HK-2 (cell line): ENCODE results near the gene ZCCHC9.
"Not testable (repeated sequence)": the region's sequence is repeated elsewhere in the genome, so short reads cannot be mapped to it uniquely, and the experiment has no call there.

Source experiments
- DNase-seq: peaks from one replicate; pipeline ENCODE4 v3.0.0-alpha.2; 2018; ENCODE audit not compliant: unreplicated experiment

The ZCCHC9 gene

DNA sequence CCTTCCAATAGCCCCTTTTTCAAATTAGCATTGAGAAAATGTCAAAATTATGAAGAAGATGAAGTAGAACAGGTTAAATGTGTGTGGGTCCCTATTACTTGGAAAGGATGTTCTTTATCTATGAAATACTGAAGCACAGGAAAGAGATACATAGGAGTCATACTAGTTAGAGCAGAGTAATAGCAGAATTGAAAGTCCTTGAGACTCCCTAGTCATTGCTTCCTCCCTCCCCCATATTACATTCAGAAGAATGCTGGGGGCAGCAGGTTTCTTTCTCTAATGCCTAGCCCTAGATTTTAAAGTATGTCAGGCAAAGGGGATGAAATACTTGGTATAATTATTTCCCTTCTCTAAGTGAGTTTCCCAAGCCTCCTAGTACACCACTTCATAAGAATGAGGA is 4.4 kb downstream of the ZCCHC9 start:
- DNase-seq = no peak

DNA sequence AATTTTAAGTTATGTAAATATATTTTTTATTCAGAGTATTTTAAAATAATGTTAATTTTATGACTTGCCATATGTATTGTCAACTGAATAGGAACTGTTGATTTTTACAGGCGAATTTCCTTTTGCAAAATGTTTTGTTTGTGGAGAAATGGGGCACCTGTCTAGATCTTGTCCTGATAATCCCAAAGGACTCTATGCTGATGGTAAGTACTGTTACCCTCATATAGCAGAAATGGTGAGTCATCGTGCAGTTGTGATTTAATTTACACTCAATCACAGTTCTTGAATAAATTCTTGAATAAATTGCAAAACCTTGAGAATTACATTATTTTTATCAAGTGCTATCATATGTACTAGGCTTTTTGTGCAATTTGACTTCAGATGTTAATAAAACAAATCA is 7.4 kb downstream of the ZCCHC9 start:
- DNase-seq = no peak

DNA sequence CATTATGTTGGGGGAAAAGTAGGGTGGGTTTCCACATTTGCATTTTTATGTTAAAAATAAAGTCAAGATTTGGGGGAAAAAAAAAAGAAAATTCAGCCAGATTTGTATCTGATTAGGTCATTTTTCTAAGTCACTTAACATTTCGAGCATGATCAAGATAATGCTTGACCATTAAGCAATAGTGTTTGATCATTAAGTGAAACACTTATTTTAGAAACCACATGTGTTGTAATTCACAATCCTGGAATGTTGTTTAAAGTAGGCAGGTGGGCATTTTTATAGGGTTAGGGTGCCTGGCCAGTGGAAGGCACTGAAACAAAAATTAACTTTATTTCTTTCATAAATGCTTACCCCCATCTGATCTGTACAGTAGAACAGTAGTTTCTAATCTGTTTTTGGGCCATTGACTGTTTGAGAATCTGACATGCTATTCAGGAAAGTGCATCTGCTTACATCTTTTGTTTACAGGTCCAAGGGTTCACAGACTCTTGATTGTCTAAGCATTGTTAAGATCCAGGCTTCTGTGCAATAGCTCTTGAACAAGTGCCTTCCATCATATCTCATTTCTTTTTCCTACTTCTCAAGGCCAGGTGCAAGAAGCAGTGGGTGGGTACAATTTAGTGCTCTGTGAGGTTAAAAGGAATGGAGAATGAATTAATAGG is 9.1 kb downstream of the ZCCHC9 start:
- DNase-seq = no peak

DNA sequence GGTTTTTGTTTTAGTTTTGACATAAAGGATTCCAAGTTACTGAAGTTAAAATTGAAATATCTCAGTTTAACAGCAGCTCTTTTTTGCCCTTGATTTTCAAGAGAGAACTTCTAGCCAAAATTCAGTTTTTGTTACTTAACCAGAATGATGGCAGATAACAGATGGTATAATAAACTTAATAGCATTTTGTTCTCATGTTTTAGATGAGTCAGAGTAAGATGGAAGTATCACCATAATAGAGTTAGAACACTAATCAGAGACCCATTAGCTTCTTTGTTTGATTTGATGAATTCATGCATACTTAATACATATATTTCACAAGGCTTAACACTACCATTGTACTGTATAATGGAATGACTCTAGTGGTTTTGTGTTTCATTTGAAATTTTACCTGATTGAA is 11.9 kb downstream of the ZCCHC9 start:
- DNase-seq = no peak

DNA sequence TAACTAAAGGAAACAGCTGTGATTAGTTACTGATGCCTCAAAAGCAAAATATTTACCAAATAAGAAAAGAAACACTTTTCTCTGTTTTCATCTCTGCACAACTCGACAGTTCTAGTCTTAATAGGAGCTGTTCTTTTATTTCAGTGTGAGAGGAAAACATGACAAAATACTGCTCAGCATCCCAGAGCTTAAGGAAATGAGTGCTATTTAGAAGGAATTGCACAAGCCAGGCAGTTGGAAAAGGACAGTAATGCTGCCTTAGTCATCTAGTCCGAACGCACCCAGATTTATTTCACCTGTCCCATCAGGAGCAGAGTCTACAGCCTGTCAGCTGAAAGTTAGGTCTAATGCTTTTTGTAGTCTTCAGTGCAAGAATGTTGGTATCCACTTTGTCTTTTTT is 12.3 kb downstream of the ZCCHC9 start:
- DNase-seq = no peak

DNA sequence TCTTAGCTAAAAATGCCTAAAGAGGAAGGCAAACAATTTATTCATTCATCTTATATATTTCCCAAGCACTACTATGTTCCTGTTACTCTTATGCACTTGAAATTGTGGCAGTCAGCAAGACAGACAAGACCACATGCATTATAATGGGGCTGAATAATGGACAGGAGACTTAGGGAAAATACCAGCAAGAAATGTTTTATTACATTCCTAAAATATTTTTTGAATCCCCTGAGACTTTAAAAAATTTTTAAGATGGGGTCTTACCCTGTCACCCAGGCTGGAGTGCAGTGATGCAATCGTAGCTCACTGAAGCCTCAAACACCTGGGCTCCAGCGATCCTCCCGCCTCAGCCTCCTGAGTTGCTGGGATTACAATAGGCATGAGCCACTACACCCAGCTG is 13.2 kb downstream of the ZCCHC9 start:
- DNase-seq = no peak

DNA sequence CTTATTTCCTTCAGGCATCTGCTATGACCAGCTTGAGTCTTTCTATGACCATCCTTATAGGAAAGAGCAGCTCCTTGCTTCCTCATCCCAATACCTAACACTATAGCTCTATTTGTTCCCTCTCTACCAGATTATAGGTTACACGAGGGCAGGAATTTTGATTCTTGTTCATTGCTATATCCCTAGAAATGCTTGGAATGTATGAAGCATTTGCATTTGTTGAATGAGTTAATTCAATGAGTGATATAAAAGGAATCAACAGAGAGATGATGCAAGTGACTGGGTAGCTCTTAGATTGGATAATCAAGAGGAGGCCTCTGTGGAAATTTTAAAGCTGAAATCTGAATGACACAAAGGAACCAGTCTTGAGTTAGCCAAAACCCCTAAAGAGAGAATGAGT is 13.9 kb downstream of the ZCCHC9 start:
- DNase-seq = no peak

DNA sequence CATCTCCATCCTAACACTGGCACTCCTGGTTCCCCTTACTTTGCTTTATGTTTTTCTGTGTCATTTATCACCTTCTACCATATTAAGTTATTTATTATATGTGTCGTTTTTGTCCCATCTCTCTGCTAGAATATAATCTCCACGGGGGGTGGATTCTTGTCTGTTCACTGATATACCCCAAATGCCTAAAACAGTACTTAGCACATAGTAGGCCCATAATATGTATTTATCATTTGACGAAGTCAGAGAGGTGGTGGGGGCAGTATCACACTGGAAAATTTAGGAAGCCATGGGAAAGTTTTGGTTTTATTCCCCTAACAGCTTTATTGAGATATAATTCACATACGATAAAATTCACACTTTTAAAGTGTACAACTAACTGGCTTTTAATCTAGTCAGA is 14.4 kb downstream of the ZCCHC9 start:
- no peak for DNase-seq

DNA sequence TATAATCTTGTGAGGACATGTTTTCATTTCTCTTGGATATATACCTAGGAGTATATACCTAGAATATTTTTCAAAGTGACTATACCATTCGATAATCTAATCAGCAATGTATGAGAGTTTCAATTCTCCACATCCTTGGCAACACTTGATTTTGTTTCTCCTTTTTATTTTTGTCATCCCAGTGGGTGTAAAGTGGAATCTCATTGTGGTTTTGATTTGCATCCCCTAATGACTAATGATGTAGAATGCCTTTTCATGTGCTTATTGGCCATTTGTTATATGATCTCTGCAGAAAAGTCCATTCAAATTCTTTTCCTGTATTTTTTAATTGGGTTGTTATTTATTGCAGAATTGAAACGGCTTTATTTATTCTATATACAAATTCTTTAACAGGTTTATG is 15.2 kb downstream of the ZCCHC9 start:
- no peak for DNase-seq

DNA sequence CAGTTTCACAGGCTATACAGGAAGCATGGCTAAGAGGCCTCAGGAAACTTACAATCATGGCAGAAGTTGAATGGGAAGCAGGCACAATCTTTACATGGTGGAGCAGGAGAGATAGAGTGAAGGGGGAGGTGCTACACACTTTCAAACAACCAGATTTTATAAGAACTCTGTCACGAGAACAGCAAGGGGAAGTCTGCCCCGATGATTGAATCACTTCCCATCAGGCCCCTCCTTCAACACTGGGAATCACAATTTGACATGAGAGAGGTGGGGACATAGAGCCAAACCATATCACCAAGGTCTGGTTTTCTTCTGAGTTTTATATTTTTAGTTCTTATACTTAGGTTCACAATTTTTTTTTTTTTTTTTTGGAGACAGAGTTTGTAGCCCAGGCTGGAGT is 16.1 kb downstream of the ZCCHC9 start:
- DNase-seq = no peak

DNA sequence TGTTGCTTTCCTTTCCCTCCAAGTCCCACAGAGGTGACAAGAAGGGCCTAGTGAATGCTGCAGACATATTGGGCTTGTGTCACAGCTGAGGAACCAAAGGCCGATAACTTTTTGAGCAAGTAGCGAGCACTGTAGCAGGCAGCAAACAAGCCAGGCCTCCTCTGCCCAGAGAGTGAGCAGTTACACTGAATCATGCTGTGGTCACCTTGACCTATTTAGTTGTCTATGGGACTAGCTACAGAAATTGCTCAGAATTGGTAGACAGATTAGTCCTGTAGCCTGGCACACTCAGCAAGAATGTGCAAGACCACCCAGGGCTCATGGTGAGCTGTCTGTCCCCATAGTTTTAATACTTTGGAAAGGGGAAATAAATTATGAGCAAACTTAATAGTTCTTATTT is 25.2 kb downstream of the ZCCHC9 start:
- DNase-seq = no peak

DNA sequence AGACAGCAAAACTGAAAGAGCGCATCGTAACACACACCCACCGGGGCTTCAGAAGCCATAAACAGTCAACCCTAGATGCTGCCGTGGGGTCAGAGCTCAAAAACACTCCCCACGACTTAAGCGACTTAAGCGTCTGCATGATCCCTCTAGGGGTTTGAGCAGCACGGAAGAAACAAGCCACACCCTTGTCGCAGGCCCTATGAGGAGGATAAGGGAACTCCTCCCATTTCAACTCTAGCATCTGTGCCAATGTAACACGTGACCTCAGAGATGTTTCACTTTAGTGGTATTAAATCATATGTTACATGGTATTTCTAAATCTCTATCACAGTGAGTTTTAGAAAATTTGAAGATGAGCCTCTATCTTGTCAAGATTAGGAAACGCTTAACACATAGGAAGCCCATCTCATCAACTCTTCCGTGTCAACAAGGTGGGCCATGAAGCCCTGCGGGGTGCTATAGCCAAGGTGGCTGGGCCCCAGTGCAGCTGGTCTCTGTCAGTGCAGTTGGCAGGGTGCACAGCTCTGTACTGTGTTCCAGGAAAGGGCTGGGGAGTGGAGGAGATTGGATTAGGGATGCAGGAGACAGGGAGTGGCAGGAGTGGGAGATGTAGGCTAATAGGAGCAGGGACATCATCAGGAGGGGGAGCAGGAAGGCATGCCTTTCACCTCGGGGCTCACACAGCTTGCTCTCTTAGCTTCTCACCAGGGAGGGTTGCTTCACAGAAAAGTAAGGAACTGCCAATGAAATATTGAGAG is 33.1 kb downstream of the ZCCHC9 start:
- no peak for DNase-seq

DNA sequence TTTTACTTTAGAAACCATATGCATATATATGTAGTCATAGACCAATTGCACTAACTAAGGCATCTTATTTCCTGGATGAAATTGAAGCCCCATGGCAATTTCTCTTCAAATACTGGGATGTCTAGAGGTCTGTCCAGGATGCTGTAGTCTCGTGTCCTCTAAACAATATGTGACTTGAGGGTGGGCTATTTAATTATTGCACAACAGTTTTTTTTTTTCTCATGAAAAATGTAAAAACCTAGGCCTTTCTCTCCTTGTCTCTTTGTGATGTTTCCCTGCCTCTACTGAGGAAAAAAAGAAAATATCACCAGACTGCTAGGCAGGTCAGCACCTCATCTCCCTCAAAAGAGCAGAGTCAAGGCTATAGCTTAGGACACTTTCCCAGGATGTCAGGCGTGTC is 34.6 kb downstream of the ZCCHC9 start:
- no peak for DNase-seq

DNA sequence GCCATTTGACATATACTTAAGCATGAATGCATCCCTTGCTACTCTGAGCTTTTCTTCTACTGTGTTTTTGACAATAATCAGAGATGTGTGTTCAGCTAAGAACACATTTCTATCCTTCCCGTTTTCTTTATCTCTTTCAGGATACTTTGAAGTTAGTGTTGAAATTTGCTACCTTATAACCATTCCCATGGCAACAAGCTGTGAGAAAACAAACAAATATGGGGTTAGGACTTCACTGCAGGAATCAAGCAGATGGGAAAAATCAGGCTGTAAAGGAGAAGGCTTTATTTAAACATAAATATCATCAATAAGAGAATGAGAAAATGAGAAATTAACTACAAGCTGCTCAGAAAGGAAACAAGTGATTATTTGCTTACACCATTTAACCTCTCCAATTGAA is 35.2 kb downstream of the ZCCHC9 start:
- no peak for DNase-seq

DNA sequence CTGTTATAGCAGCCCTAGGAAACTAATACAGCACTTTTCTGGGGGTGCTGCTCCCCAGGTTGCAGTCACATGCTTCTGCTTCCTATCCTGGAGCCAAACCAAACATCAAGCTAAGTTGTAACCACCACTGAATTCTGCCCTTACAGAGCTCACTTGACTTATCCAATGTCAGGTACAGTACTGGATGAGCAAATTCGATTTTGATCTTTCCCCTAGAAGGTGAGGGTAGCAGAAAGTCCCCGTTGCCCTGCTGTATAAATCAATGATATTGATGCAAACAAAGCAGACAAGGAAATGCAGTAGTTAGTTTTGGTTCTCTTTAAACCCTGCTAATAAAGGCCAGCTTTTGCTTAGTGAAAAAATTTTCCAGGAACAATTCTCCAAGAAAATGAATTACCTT is 36.4 kb downstream of the ZCCHC9 start:
- DNase-seq = no peak

DNA sequence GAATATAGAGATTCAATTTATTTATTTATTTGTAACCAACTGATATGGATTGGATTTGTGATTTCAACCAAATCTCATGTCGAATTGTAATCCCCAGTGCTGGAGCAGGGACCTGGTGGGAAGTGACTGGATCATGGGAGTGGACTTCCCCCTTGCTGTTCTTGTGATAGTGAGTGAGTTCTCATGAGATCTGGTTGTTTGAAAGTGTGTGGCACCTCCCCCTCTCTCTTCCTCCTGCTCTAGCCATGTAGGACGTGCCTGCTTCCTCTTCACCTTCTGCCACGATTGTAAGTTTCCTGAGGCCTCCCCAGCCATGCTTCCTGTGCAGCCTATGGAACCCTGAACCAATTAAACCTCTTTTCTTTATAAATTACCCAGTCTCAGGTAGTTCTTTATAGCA is 36.8 kb downstream of the ZCCHC9 start:
- DNase-seq = not testable (repeated sequence)

DNA sequence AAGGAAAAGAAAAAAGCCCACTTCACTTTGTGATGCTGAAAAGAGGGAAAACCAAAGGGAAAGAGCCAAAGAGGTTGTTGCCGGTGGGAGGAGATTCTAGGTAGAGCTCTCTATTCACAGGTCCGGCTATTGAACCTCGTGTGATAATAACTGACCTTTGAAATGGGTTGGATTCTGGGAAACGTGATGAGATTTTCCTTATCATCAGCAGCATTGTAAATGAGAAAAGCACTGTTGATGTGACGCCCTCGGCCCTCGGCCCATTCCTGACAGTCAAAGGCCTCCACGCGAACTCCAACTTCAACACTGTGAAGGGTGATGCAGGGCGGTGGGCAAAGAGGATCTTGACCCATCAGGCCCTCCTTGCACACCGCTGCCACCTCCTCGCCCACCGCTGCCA is 43.3 kb downstream of the ZCCHC9 start:
- DNase-seq = no peak

DNA sequence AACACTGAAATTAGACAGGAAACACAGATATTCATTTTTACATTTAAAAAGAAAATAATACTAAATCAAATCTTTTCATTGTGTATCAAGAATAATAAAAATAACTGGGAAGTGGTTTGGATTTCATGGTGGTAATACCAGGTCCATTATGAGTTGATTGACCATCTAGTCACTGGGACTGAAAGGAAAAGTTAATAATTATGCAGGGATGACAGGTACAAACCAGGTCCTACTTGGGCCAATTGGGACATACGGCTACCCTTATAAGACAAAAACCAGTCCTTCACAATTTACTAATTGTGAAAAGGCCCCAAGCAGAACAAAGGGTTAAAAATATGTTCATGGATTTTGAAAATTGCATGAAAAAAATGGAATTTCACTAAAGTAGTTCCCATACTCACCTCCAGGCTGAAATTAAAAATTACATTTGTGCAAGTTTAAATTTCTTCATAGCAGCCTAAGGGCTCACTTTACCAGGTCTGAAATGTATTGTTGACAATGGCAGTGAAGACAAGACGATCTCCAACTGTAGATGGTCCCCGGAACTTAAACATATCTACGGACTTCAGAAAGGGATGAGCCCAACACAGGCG is 44.1 kb downstream of the ZCCHC9 start:
- no peak for DNase-seq

DNA sequence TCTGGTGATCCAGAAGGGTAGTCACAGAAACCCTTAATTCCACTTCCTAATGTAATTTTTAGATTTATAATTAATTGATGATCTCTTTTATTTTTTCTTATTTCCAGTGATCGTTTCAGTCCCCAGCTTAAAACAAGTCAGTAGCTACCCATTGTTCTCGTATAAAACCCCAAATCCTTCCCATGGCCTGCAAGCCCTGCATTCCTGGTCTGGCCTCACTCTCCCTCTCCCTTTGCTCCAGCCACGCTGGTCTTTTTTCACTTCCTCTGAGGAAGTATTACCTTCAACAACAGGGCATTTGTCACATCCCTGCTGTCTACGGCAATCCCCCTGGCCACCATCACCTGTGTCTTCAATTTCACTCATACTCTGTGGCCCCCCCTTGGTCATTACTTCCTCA is 47.8 kb downstream of the ZCCHC9 start:
- no peak for DNase-seq

DNA sequence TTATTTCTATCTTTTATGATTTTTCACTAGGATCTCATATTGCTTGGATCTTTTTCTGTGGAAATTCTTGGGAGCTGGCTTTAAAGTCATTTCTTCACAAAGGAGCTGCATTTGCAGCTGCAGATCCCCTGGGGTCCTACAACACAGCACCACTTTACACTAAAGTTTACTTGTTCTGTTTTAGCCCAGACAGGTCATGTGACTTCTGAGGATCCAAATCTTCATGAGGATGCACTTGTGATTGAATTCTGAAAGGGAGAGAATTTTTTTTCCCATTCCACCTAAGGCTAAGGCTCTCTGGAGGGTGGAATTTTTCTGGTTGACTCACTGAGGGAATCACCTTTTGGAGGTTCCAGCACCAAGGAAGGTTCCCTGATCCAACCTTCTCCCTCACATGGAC is 49.1 kb downstream of the ZCCHC9 start:
- no peak for DNase-seq

DNA sequence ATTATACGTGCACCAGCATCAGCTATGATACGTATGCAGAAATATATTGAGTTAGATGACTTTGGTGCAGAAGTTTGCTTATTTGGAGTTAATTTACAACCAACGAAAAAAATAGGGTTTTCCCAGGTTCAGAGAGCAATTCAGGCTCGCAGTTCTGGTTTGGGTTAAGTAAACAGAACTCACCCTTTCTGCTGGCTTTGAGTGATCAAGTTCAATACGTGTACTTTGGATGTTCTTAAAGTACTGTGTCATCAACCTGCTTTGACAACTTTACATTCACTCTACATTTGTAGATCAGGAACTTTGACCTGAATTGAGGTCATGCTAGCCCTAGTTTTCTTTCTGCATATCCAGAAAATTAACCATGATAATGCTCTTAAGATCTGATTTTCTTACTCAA is 51.8 kb downstream of the ZCCHC9 start:
- DNase-seq = no peak

DNA sequence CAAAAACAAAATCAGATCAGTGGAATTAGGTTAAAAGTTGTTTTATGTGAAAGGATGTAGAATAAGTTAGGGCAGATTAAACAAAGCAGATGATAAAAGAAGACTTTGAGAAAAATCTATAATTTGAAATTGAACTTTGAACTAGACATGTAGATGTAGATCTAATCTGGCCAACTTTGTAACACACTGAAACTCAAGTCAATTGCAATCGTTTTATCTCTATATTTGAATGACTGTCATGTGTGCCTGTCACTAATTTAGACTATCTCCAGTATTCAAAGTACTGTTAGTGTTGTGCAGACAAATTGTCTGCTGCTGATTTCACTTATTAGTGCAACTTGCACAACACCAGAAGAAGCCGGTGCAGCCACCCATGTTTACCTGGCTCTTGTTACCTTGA is 52.7 kb downstream of the ZCCHC9 start:
- no peak for DNase-seq
